CD4-positive, alpha-beta T cell (primary cell): ENCODE measurements around the gene ARFRP1. TPM values are rescaled to one million over a fixed set of nuclear protein-coding genes. Genes with fewer than 3 reads are reported as not detected.

ENCODE experiments used
- ATAC-seq: fragments of 200-7000 bp; cut with Tn5 transposase; one replicate; pipeline ENCODE4 v1.10.0; 2022; ENCODE audit warnings: mild to moderate bottlenecking; ENCODE audit not compliant: poor library complexity
- CTCF ChIA-PET: fragments of 350-600 bp; sonication (Branson Sonifier 250); formaldehyde crosslinking; loops from one replicate; lab custom pipeline; 2021; ENCODE audit warnings: antibody characterized with exemption, inconsistent platforms; lab: Charles Lee
- POLR2A ChIA-PET: fragments of 350-600 bp; sonication (Branson Sonifier 250); formaldehyde crosslinking; loops from one replicate; lab custom pipeline; 2021; ENCODE audit warnings: antibody characterized with exemption, inconsistent platforms; lab: Charles Lee
- DNase-seq, 14 experiments: peaks; one replicate each; pipeline ENCODE4 v3.0.0-alpha.2; 2013 to 2020; ENCODE audit warnings: mixed read lengths in 2 of 14
- H3K27ac ChIP-seq, 2 donors: one replicate each; pipeline versions ENCODE4 v1.5.1 to v1.7.0; 2013; ENCODE audit warnings: low read length in 2 of 2, low read depth in 1 of 2, mild to moderate bottlenecking in 1 of 2
- H3K27me3 ChIP-seq, 2 experiments: 1 replicate in 1 of 2; 2 replicates in 1 of 2; pipeline versions ENCODE4 v1.6.1 to v1.7.0; 2013; ENCODE audit warnings: low read length in 2 of 2, control low read depth in 1 of 2, mild to moderate bottlenecking in 1 of 2, moderate library complexity in 1 of 2; ENCODE audit not compliant: insufficient read depth in 2 of 2, control insufficient read depth in 1 of 2
- H3K36me3 ChIP-seq: one replicate; pipeline ENCODE4 v1.6.1; 2013; ENCODE audit warnings: low read length, control low read depth; ENCODE audit not compliant: insufficient read depth
- H3K4me1 ChIP-seq: one replicate; pipeline ENCODE4 v1.6.1; 2013; ENCODE audit warnings: low read length, control low read depth; ENCODE audit not compliant: insufficient read depth
- H3K4me3 ChIP-seq: one replicate; pipeline ENCODE4 v1.5.1; 2013; ENCODE audit warnings: mild to moderate bottlenecking, low read length, moderate library complexity
- H3K9me3 ChIP-seq, 2 experiments: 1 replicate in 1 of 2; 2 replicates in 1 of 2; pipeline versions ENCODE4 v1.6.1 to v1.7.0; 2013; ENCODE audit warnings: low read length in 2 of 2, mild to moderate bottlenecking in 2 of 2, control low read depth in 1 of 2, moderate library complexity in 1 of 2; ENCODE audit not compliant: control insufficient read depth in 1 of 2, insufficient read depth in 1 of 2
- H3K27ac Mint-ChIP-seq: one replicate; pipeline ENCODE4 v1.8.0; 2020; ENCODE audit warnings: mixed read lengths
- H3K27me3 Mint-ChIP-seq: one replicate; pipeline ENCODE4 v1.8.0; 2021; ENCODE audit warnings: mixed read lengths
- H3K36me3 Mint-ChIP-seq: one replicate; pipeline ENCODE4 v1.8.0; 2021; ENCODE audit warnings: low read depth, mixed read lengths
- H3K4me1 Mint-ChIP-seq: one replicate; pipeline ENCODE4 v1.8.0; 2021; ENCODE audit warnings: low read depth, mixed read lengths
- H3K4me3 Mint-ChIP-seq: one replicate; pipeline ENCODE4 v1.8.0; 2020; ENCODE audit warnings: mild to moderate bottlenecking, mixed read lengths
- H3K9me3 Mint-ChIP-seq: one replicate; pipeline ENCODE4 v1.8.0; 2020; ENCODE audit warnings: mixed read lengths
- intact Hi-C, 2 experiments: fragments of 100-400 bp; cut with DNase I in 1 of 2; cut with micrococcal nuclease in 1 of 2; formaldehyde crosslinking; loops; one replicate each; pipeline versions ENCODE4 v1.15.1 to v1.9.0; 2023 to 2025; cut with DNase I, micrococcal nuclease
- total RNA-seq, 174 experiments: library from RNA in 2 of 174; stranded (reverse) in 2 of 174; gene quantifications; one replicate each; pipeline ENCODE4 v1.2.3 and lab custom pipeline; 2021 to 2026
- TF ChIP-seq, protein P1 (sequence below): fragments of 200-600 bp; IDR thresholded peaks from one replicate; pipeline ENCODE4 v1.8.0; 2022; ENCODE audit warnings: antibody characterized with exemption, mild to moderate bottlenecking

The ARFRP1 gene
- total RNA-seq, 2 experiments from 2014 or later = 34.5 to 35.7 TPM

DNA sequence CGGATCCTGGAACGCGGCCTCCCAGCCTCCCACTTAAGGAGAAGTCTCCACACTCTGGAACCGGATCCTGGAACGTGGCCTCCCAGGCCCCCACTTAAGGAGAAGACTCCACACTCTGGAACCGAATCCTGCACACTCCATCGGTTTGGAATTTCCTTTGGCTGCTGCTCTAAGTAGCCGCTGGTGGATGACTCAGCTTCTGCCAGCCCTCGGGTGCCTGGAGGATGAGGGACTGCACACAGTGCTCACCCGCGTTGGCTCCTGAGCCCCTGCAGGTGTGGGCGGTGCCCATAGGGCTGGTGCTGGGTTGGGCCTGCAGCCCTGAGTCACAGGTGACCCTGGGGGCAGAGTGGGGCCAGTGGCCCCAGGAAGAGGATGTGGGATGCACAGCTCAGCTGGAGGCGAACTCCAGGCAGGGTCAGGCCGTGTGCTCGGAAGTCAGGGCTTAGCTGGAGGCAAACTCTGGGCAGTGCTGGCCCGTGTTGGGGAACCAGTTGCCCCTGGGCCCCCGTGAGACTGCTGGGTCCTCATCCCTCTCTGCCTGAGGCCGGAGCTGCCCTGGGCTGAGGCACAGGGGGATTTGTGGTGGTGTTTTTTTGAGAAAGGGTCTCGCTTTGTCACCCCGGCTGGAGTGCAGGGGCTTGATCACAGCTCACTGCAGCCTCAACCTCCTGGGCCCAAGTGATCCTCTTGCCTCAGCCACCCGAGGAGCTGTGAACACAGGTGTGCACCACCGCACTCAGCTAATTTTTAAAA lies 25.2 kb downstream of the ARFRP1 start:
- CTCF ChIA-PET = no interaction called here
- no peak overlapping the region for H3K4me3 Mint-ChIP-seq
- peaks cover 17% of the 10 kb centered on the region for H3K4me1 ChIP-seq
- H3K9me3 Mint-ChIP-seq = no peaks in the 10 kb centered on the region
- ATAC-seq = no peak
- no peaks in the 10 kb centered on the region for H3K27me3 Mint-ChIP-seq
- POLR2A ChIA-PET = interaction anchor here (1.4 kb wide), 1 partner anchor 24 kb away, joined by 3 read pairs; the partner anchor contains the start of gene RTEL1
- no peaks in the 10 kb centered on the region for H3K4me1 Mint-ChIP-seq
- TF ChIP-seq, protein P1, sequence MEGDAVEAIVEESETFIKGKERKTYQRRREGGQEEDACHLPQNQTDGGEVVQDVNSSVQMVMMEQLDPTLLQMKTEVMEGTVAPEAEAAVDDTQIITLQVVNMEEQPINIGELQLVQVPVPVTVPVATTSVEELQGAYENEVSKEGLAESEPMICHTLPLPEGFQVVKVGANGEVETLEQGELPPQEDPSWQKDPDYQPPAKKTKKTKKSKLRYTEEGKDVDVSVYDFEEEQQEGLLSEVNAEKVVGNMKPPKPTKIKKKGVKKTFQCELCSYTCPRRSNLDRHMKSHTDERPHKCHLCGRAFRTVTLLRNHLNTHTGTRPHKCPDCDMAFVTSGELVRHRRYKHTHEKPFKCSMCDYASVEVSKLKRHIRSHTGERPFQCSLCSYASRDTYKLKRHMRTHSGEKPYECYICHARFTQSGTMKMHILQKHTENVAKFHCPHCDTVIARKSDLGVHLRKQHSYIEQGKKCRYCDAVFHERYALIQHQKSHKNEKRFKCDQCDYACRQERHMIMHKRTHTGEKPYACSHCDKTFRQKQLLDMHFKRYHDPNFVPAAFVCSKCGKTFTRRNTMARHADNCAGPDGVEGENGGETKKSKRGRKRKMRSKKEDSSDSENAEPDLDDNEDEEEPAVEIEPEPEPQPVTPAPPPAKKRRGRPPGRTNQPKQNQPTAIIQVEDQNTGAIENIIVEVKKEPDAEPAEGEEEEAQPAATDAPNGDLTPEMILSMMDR = no peak
- H3K27me3 ChIP-seq = no peaks in the 10 kb centered on the region
- no peak overlapping the region for H3K27ac ChIP-seq
- intact Hi-C loops = no loop called here
- no peak for DNase-seq
- H3K27ac Mint-ChIP-seq = no peak overlapping the region
- H3K9me3 ChIP-seq = peaks cover 0 to 4% of the 10 kb centered on the region in 2 experiments
- H3K36me3 Mint-ChIP-seq = no peaks in the 10 kb centered on the region
- H3K36me3 ChIP-seq = peaks cover 5% of the 10 kb centered on the region
- no peak overlapping the region for H3K4me3 ChIP-seq

DNA sequence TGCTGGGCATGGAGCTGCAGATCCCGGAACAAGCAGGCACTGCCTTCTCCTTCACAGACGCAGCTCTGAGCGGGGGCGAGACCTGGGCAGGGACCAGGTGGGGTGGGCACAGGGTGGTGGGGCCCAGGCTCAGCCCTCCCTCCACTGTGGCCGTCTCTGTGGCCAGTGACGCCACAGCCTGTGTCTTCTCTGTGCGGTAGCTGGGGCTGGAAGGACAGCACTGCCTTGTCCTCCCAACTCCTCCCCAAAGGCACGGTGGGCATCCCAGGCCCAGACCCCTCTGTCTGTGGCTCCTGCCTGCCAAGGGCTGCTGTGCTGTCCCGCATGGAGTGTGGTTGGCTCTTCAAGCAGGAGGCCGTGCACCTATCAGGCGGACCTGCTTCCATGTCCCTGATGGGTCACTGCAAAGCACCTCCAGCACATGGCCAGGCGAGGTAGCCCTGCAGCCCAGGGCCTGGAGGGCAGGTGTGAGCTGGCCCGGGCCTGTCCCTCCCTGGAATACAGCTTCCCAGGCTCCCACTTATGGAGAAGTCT lies 26.1 kb downstream of the ARFRP1 start:
- TF ChIP-seq, protein P1 = no peak
- Mint-ChIP-seq H3K4me3 (no peak overlapping the region), H3K36me3 (no peaks in the 10 kb centered on the region), H3K27ac (no peak overlapping the region), H3K27me3 (no peaks in the 10 kb centered on the region), H3K4me1 (no peaks in the 10 kb centered on the region), H3K9me3 (no peaks in the 10 kb centered on the region)
- H3K36me3 ChIP-seq = peaks cover 5% of the 10 kb centered on the region
- DNase-seq = no peak
- ChIA-PET CTCF (no interaction called here), POLR2A (no interaction called here)
- no peaks in the 10 kb centered on the region for H3K27me3 ChIP-seq
- peaks cover 8% of the 10 kb centered on the region for H3K4me1 ChIP-seq
- no peak overlapping the region for H3K4me3 ChIP-seq
- intact Hi-C loops = no loop called here
- peaks cover 0 to 4% of the 10 kb centered on the region in 2 experiments for H3K9me3 ChIP-seq
- no peak for ATAC-seq
- H3K27ac ChIP-seq = no peak overlapping the region

DNA sequence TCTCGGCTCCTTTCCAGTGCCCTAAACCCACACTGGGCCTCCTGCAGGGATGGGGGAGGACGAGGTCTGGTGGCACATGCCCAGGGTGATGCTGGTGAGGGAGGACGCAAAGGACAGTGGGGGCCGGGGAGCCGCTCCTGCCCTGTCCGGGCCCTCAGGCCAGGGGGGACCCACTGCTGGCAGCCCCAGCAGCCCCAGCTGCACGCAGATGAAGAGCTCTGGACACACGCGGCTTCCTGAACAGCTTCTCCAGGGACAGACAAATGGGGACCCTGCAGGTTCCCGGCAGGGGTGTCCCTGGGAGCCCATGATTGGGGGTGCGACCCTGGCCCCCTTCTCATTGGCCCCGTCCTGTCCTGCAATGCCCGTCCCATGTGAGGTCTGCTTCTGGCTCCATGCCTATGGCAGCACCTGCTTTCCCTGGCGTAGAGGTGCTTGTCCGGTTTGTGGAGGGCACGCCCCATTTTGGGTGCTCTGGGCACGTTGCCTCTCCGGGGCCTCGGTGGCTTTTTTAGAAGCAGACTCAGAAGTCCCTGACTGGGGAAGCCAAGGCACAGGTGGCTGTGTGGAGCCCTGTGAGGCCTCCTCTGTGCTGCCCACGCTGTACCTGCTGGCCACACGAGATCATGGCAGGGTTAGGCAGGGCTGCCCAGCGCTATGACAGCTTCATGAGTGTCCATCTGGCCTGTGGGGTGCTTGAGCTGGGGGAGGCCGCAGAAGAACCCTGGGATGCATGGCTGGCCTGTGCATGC lies 26.7 kb downstream of the ARFRP1 start:
- peaks cover 4% of the 10 kb centered on the region for H3K36me3 Mint-ChIP-seq

More for the DNA sequence above, 26.7 kb downstream of the ARFRP1 start:
- Mint-ChIP-seq H3K27me3 (no peaks in the 10 kb centered on the region), H3K4me3 (no peak overlapping the region), H3K27ac (no peak overlapping the region), H3K9me3 (no peaks in the 10 kb centered on the region), H3K4me1 (no peaks in the 10 kb centered on the region)
- Histone ChIP-seq H3K36me3 (peaks cover 5% of the 10 kb centered on the region), H3K27me3 (no peaks in the 10 kb centered on the region), H3K9me3 (peaks cover 0 to 2% of the 10 kb centered on the region in 2 experiments), H3K27ac (no peak overlapping the region), H3K4me3 (no peak overlapping the region), H3K4me1 (peaks cover 2% of the 10 kb centered on the region)
- POLR2A ChIA-PET = no interaction called here
- ATAC-seq = no peak
- intact Hi-C loops = no loop called here
- CTCF ChIA-PET = no interaction called here
- no peak for DNase-seq
- TF ChIP-seq, protein P1 = no peak
